H1 (cell line): ENCODE measurements around the gene LDLRAD4. TPM values are rescaled to one million over a fixed set of nuclear protein-coding genes. Genes with fewer than 3 reads are reported as not detected.

Experiments used
- BACH1 ChIP-seq: IDR thresholded peaks from 2 replicates; pipeline ENCODE4 v1.6.1; 2012; ENCODE audit warnings: low read length, improper control_type of control experiment
- E2F6 ChIP-seq: IDR thresholded peaks from 2 replicates; pipeline ENCODE4 v1.6.1; 2012; ENCODE audit warnings: inconsistent platforms
- polyA plus RNA-seq, 7 experiments: library from polyadenylated mRNA; depleted of rRNA in 3 of 7; stranded (reverse) in 5 of 7; unstranded in 2 of 7; fragments of >200 nt in 5 of 7; fragments of 200-250 nt in 2 of 7; gene quantifications; 1 replicate in 5 of 7; 2 replicates in 1 of 7; 4 replicates in 1 of 7; pipeline versions ENCODE4 v1.2.1 to v1.2.3, GENCODE V29; 2011 to 2013; ENCODE audit warnings: missing spikeins in 2 of 7, mixed read lengths in 2 of 7
- total RNA-seq: library from RNA; stranded (reverse); fragmentation: NEBNext Ultra II Directional; extraction: Animal tissue kit (Norgen Biotek cat#: 25700); gene quantifications from 2 replicates; pipeline ENCODE4 v1.2.1, GENCODE V29; 2021

LDLRAD4 gene
- total and polyA plus RNA-seq, 2 of the 8 experiments (the other 6 are each of a cell fraction or from before 2014, with no cell fraction given): 0.77 to 1.4 TPM

GRCh38 chr18:13646633-13647032 is 428.1 kb downstream of the LDLRAD4 start (continued):
- TF ChIP-seq E2F6: no peak
- TF ChIP-seq BACH1: no peak
